Ascending aorta (tissue), 2 donors: ENCODE results near the gene DNAH1. TPM values are rescaled to one million over a fixed set of nuclear protein-coding genes. Genes with fewer than 3 reads are reported as not detected.

Source experiments
- DNase-seq, 2 donors: peaks; one replicate each; pipeline ENCODE4 v3.0.0-alpha.2; 2019; ENCODE audit warnings: low spot score in 2 of 2
- H3K27ac ChIP-seq, 2 donors: fragments of 200-600 bp; sonication (generic); one replicate each; pipeline ENCODE4 v1.5.1; 2016 to 2017; ENCODE audit warnings: mild to moderate bottlenecking in 1 of 2
- H3K27me3 ChIP-seq: fragments of 200-600 bp; sonication (generic); one replicate; pipeline ENCODE4 v1.5.1; 2017
- H3K36me3 ChIP-seq, 2 donors: fragments of 200-600 bp; sonication (generic); one replicate each; pipeline ENCODE4 v1.5.1; 2016
- H3K4me1 ChIP-seq, 2 donors: fragments of 200-600 bp; sonication (generic); one replicate each; pipeline ENCODE4 v1.5.1; 2016 to 2017; ENCODE audit warnings: mild to moderate bottlenecking in 1 of 2
- H3K4me3 ChIP-seq, 2 donors: fragments of 200-600 bp; sonication (generic); one replicate each; pipeline ENCODE4 v1.5.1; 2016 to 2017; ENCODE audit warnings: mild to moderate bottlenecking in 1 of 2
- H3K9me3 ChIP-seq, 2 donors: fragments of 200-600 bp; sonication (generic); one replicate each; pipeline ENCODE4 v1.5.1; 2016
- CTCF ChIP-seq, 3 experiments: fragments of 200-600 bp in 2 of 3; fragments of 450-650 bp in 1 of 3; sonication (generic) in 2 of 3; IDR thresholded peaks; one replicate each; pipeline ENCODE4 v1.5.1; 2016 to 2019; ENCODE audit warnings: antibody characterized with exemption in 3 of 3, mild to moderate bottlenecking in 1 of 3, moderate library complexity in 1 of 3
- intact Hi-C: fragments of 100-400 bp; cut with DNase I; formaldehyde crosslinking; loops from one replicate; pipeline ENCODE4 v1.15.1; 2023
- total RNA-seq: library from RNA; depleted of rRNA; stranded (reverse); fragments of >200 nt; gene quantifications from one replicate; pipeline ENCODE4 v1.1.0, GENCODE V29; 2016

DNAH1 gene
- total RNA-seq, 1 donor from 2014 or later = 7.6 TPM

- H3K36me3 ChIP-seq = no peaks in the 10 kb centered on the region
- intact Hi-C loops = no loop called here
- no peaks in the 10 kb centered on the region for H3K9me3 ChIP-seq
- no peaks in the 10 kb centered on the region for H3K4me1 ChIP-seq
- no peak for TF ChIP-seq CTCF (IDR thresholded peaks at IDR 0.05)
- no peak overlapping the region for H3K4me3 ChIP-seq
- DNase-seq = no peak
- H3K27ac ChIP-seq = no peak overlapping the region
- H3K27me3 ChIP-seq = no peaks in the 10 kb centered on the region
These were observed 106.5 kb downstream of the DNAH1 start for GRCh38 chr3:52422669-52423068.

GRCh38 chr3:52423173-52423572, 107.1 kb downstream of the DNAH1 start:
- Histone ChIP-seq H3K4me1 (no peaks in the 10 kb centered on the region), H3K27me3 (no peaks in the 10 kb centered on the region), H3K27ac (no peak overlapping the region), H3K4me3 (no peak overlapping the region), H3K36me3 (no peaks in the 10 kb centered on the region), H3K9me3 (no peaks in the 10 kb centered on the region)
- no peak for DNase-seq
- intact Hi-C loops = no loop called here
- TF ChIP-seq CTCF (IDR thresholded peaks at IDR 0.05) = no peak

GRCh38 chr3:52428151-52429005, 112.3 kb downstream of the DNAH1 start:
- Histone ChIP-seq H3K27me3 (no peaks in the 10 kb centered on the region), H3K4me3 (no peak overlapping the region), H3K9me3 (no peaks in the 10 kb centered on the region), H3K4me1 (no peaks in the 10 kb centered on the region), H3K27ac (no peak overlapping the region), H3K36me3 (no peaks in the 10 kb centered on the region)
- peak; percentile 54 to 71 (median 66) for TF ChIP-seq CTCF (IDR thresholded peaks at IDR 0.05)
- intact Hi-C loops = loop anchor here (1.0 kb wide), 1 partner anchor 19 kb away; no protein-coding TSS in a partner anchor
- no peak for DNase-seq

GRCh38 chr3:52429031-52429430, 112.9 kb downstream of the DNAH1 start:
- Histone ChIP-seq H3K27me3 (no peaks in the 10 kb centered on the region), H3K9me3 (no peaks in the 10 kb centered on the region), H3K36me3 (no peaks in the 10 kb centered on the region), H3K27ac (no peak overlapping the region), H3K4me1 (no peaks in the 10 kb centered on the region), H3K4me3 (no peak overlapping the region)
- no peak for TF ChIP-seq CTCF (IDR thresholded peaks at IDR 0.05)
- no peak for DNase-seq
- intact Hi-C loops = no loop called here

- TF ChIP-seq CTCF (IDR thresholded peaks at IDR 0.05) = no peak
These were observed 113.8 kb downstream of the DNAH1 start for GRCh38 chr3:52429779-52430415.

More at GRCh38 chr3:52429779-52430415, 113.8 kb downstream of the DNAH1 start:
- H3K27ac ChIP-seq = no peak overlapping the region
- H3K4me3 ChIP-seq = no peak overlapping the region
- H3K9me3 ChIP-seq = no peaks in the 10 kb centered on the region
- no peaks in the 10 kb centered on the region for H3K36me3 ChIP-seq
- no peak for DNase-seq
- H3K4me1 ChIP-seq = no peaks in the 10 kb centered on the region
- no peaks in the 10 kb centered on the region for H3K27me3 ChIP-seq
- intact Hi-C loops = no loop called here
